LNCaP clone FGC (cell line): ENCODE results near the gene PTPN9.
A peak's percentile ranks its signal among the peaks of the same experiment; 100 is the strongest.

Source experiments
- DNase-seq: peaks from one replicate; pipeline ENCODE4 v3.0.0-alpha.2; 2011; ENCODE audit warnings: low read depth
- H3K4me3 ChIP-seq: 2 replicates; pipeline ENCODE4 v1.5.1; 2011; ENCODE audit warnings: mild to moderate bottlenecking, low read depth, low read length, control low read depth
- CTCF ChIP-seq: IDR thresholded peaks from 2 replicates; pipeline ENCODE4 v1.5.1; 2012; ENCODE audit warnings: mild to moderate bottlenecking; ENCODE audit not compliant: control insufficient read depth, insufficient read depth; ENCODE audit errors: extremely low read depth

The PTPN9 gene

GRCh38 chr15:75437721-75438120 lies 141.4 kb downstream of the PTPN9 start:
- no peak overlapping the region for H3K4me3 ChIP-seq
- DNase-seq, result no peak
- TF ChIP-seq CTCF, result no peak

DNA sequence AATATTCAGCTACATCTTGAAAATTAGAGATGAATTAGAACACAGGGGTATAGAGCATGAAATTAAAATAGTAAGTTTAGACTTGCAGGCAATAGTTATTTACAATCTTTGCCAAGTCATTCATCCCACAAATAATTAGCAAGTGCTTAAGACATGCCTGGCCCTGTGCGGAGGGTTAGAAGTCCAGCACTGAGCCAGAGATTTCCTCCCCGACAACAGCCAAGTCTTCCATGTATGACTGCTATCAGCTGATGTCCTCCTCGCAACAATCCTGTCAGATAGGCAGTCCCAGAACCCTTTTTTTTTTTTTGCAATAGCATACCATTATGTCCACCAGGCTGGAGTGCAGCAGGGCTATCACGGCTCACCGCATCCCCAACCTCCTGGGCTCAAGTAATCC lies 142.2 kb downstream of the PTPN9 start:
- DNase-seq, result no peak
- no peak for TF ChIP-seq CTCF
- H3K4me3 ChIP-seq, result no peak overlapping the region

DNA sequence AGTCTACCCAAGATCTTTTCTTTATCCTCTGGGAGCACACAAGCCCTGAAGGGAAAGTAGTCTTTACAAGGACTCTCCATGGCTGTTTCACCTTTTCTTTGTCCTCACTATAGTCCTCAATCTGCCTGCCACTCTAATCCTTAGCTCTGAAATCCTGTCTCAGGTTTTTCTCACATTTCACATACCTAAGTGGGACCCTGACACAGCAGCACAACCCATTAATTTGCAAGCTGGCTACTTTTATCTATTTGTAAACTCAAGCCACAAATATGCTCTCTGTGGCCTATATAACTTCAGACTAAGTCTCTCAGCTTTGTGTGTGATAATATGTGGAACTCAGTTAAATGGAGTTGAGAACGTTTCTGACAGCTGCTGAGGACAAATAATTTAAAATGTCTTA lies 147.4 kb downstream of the PTPN9 start:
- TF ChIP-seq CTCF, result no peak
- no peak for DNase-seq
- H3K4me3 ChIP-seq, result no peak overlapping the region

- DNase-seq, result no peak
- no peak overlapping the region for H3K4me3 ChIP-seq
- no peak for TF ChIP-seq CTCF
These were observed 147.8 kb downstream of the PTPN9 start for GRCh38 chr15:75431270-75431669.

DNA sequence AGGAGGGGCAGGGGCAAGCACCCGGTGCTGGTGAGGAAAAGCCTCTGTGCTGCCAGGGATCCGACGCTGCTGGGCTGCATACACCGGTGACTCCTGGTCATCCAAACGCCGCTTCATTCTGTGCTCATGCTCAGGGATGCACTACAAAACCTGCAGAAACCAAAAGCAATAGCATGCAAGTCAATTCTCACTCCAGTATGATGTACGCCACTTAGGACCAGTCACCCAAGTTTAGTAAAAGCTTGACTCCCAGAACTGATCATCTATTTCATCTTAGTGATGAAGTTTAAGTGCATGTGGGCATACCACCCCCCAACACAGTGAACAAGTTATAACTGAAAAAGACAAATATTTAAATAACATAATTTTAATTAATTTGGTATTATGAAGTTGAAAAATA lies 148.9 kb downstream of the PTPN9 start:
- no peak for DNase-seq
- no peak overlapping the region for H3K4me3 ChIP-seq
- no peak for TF ChIP-seq CTCF

DNA sequence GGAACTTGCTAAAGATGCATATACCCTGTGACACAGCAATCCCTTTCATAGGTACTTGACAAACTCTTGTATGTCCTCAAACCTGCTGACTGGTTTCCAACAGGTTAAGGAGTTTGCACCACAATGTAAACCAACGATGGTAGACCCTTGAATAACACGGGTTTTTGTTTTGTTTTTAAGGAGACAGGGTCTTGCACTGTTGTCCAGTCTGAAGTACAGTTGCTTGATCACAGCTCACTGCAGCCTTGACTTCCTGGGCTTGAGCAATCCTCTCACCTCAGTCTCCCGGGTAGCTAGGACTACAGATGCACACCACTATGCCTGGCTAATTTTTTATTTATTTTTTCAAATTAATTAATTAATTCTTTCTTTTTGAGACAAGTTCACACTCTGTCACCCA lies 151.0 kb downstream of the PTPN9 start:
- no peak for DNase-seq
- no peak for TF ChIP-seq CTCF
- H3K4me3 ChIP-seq, result no peak overlapping the region

DNA sequence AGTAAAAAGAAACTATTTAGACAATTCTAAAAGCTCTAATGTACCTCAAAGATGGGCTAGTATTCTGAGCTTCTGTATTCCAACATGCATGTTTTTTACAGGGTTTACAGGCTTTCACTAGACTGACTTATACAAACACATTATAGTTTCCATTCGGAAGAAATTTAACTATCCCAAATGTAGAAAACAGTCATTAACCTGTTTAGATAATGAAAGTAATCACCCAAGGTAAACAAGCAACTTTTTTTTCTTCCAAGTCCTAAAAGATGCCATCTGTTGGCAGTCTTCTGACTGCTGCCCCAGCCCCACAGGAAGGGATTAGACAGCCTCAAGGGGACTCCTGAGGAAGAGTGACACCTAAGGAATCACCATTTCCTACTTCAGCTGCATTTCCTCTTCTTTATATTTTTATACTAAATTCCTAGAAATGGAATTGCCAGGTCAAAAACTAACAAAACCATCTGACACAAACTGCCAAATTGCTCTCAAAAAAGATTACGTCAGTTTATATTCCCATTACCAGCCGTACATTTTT lies 153.1 kb downstream of the PTPN9 start:
- TF ChIP-seq CTCF, result peak; percentile 37; the same call in 1 of the 2 replicates
- H3K4me3 ChIP-seq, result no peak overlapping the region
- DNase-seq, result peak; percentile 46
